Neural progenitor cell (in vitro differentiated cells): ENCODE results near the gene MBTPS1. TPM values are rescaled to one million over a fixed set of nuclear protein-coding genes. Genes with fewer than 3 reads are reported as not detected.

Experiments
- DNase-seq: peaks from one replicate; pipeline ENCODE4 v3.0.0-alpha.2; 2016; ENCODE audit warnings: low spot score
- H2AFZ ChIP-seq: fragments of 200-600 bp; sonication (generic); replicated peaks from 2 replicates; pipeline ENCODE4 v1.6.1; 2016; ENCODE audit warnings: antibody characterized with exemption
- H3F3A ChIP-seq: fragments of 200-600 bp; sonication (generic); 2 replicates; pipeline ENCODE4 v1.6.1; 2016; ENCODE audit warnings: antibody characterized with exemption, low read depth
- H3K27ac ChIP-seq: fragments of 200-600 bp; sonication (generic); 2 replicates; pipeline ENCODE4 v1.5.1; 2016; ENCODE audit warnings: mild to moderate bottlenecking
- H3K27me3 ChIP-seq: fragments of 200-600 bp; sonication (generic); 2 replicates; pipeline ENCODE4 v1.6.1; 2016; ENCODE audit warnings: mild to moderate bottlenecking, moderate library complexity
- H3K36me3 ChIP-seq: fragments of 200-600 bp; sonication (generic); 2 replicates; pipeline ENCODE4 v1.5.1; 2016
- H3K4me1 ChIP-seq: fragments of 200-600 bp; sonication (generic); 2 replicates; pipeline ENCODE4 v1.6.1; 2016; ENCODE audit warnings: mixed run types
- H3K4me2 ChIP-seq: fragments of 200-600 bp; sonication (generic); 2 replicates; pipeline ENCODE4 v1.6.1; 2016
- H3K4me3 ChIP-seq: fragments of 200-600 bp; sonication (generic); 2 replicates; pipeline ENCODE4 v1.5.1; 2016
- H3K79me2 ChIP-seq: fragments of 200-600 bp; sonication (generic); 2 replicates; pipeline ENCODE4 v1.6.1; 2016; ENCODE audit warnings: low read depth
- H3K9ac ChIP-seq: fragments of 200-600 bp; sonication (generic); 2 replicates; pipeline ENCODE4 v1.6.1; 2016
- H3K9me3 ChIP-seq: fragments of 200-600 bp; sonication (generic); 2 replicates; pipeline ENCODE4 v1.5.1; 2016; ENCODE audit warnings: low read depth
- H4K20me1 ChIP-seq: fragments of 200-600 bp; sonication (generic); 2 replicates; pipeline ENCODE4 v1.6.1; 2016; ENCODE audit warnings: low read depth
- H3K27ac Mint-ChIP-seq: 3 replicates; pipeline ENCODE4 v1.8.0; 2021; ENCODE audit warnings: mixed read lengths
- H3K27me3 Mint-ChIP-seq: 2 replicates; pipeline ENCODE4 v1.8.0; 2022; ENCODE audit warnings: low read depth, mild to moderate bottlenecking, inconsistent platforms, moderate library complexity, mixed read lengths; ENCODE audit not compliant: insufficient read depth
- H3K36me3 Mint-ChIP-seq: 3 replicates; pipeline ENCODE4 v1.8.0; 2021; ENCODE audit warnings: mixed read lengths
- H3K4me1 Mint-ChIP-seq: 3 replicates; pipeline ENCODE4 v1.8.0; 2021; ENCODE audit warnings: mixed read lengths
- H3K4me3 Mint-ChIP-seq: 3 replicates; pipeline ENCODE4 v1.8.0; 2021; ENCODE audit warnings: mild to moderate bottlenecking, moderate library complexity, mixed read lengths
- H3K9me3 Mint-ChIP-seq: 3 replicates; pipeline ENCODE4 v1.8.0; 2020; ENCODE audit warnings: mixed read lengths
- CTCF ChIP-seq: fragments of 200-600 bp; sonication (generic); IDR thresholded peaks from 2 replicates; pipeline ENCODE4 v1.5.1; 2017; ENCODE audit warnings: antibody characterized with exemption, mild to moderate bottlenecking
- EZH2 ChIP-seq: fragments of 200-600 bp; sonication (generic); IDR thresholded peaks from 2 replicates; pipeline ENCODE4 v1.6.1; 2017; ENCODE audit warnings: antibody characterized with exemption, mild to moderate bottlenecking, moderate library complexity
- EZH2phosphoT487 ChIP-seq: fragments of 200-600 bp; sonication (generic); IDR thresholded peaks from 2 replicates; pipeline ENCODE4 v1.6.1; 2017; ENCODE audit warnings: antibody characterized with exemption
- total RNA-seq: library from RNA; depleted of rRNA; stranded (reverse); fragments of >200 nt; gene quantifications from 2 replicates; pipeline ENCODE4 v1.2.3, GENCODE V29; 2015; ENCODE audit warnings: low replicate concordance

The MBTPS1 gene
- total RNA-seq, 1 donor from 2014 or later, result 52.3 TPM

- Histone ChIP-seq H3K4me3 (no peak overlapping the region), H3K27me3 (no peaks in the 10 kb centered on the region), H3K4me1 (peaks cover 56% of the 10 kb centered on the region), H2AFZ (no peak overlapping the region), H3K79me2 (no peaks in the 10 kb centered on the region), H4K20me1 (peaks cover 8% of the 10 kb centered on the region), H3K36me3 (no peaks in the 10 kb centered on the region), H3K9ac (no peak overlapping the region), H3K4me2 (peak overlapping the region; percentile 65), H3K9me3 (no peaks in the 10 kb centered on the region), H3K27ac (no peak overlapping the region), H3F3A (peaks cover 38% of the 10 kb centered on the region)
- peak overlapping the region; percentile 93 for H3K27ac Mint-ChIP-seq
- TF ChIP-seq EZH2phosphoT487 (no peak), EZH2 (no peak), CTCF (no peak)
- H3K27me3 Mint-ChIP-seq, result peaks cover 29% of the 10 kb centered on the region
- H3K4me3 Mint-ChIP-seq, result peak overlapping the region; percentile 48
- H3K4me1 Mint-ChIP-seq, result peaks cover 63% of the 10 kb centered on the region
- H3K9me3 Mint-ChIP-seq, result peaks cover 2% of the 10 kb centered on the region
- no peaks in the 10 kb centered on the region for H3K36me3 Mint-ChIP-seq
- peak; percentile 28 for DNase-seq
These were observed 73.8 kb downstream of the MBTPS1 start for GRCh38 chr16:84042879-84043485.

GRCh38 chr16:84042308-84042878 is 74.3 kb downstream of the MBTPS1 start, which contains the start of gene SLC38A8:
SLC38A8 (minus strand) TSS chr16:84042795; CDS start chr16:84042157, 638 bp downstream.
- H3K4me3 ChIP-seq, result no peak within 1 kb of the TSS
- Mint-ChIP-seq H3K27ac (peak within 1 kb of the TSS; percentile 93), H3K27me3 (peaks cover 31% of the 10 kb centered on the region), H3K36me3 (no peaks in the 10 kb centered on the region), H3K4me1 (peaks cover 60% of the 10 kb centered on the region), H3K4me3 (peak within 1 kb of the TSS; percentile 48), H3K9me3 (peaks cover 2% of the 10 kb centered on the region)
- no peak within 1 kb of the TSS for H3K9ac ChIP-seq
- H3K9me3 ChIP-seq, result no peaks in the 10 kb centered on the region
- no peaks in the 10 kb centered on the region for H3K36me3 ChIP-seq
- TF ChIP-seq EZH2, result no peak
- no peak for TF ChIP-seq EZH2phosphoT487
- TF ChIP-seq CTCF, result no peak
- H3K27ac ChIP-seq, result no peak within 1 kb of the TSS
- peak within 1 kb of the TSS; percentile 65 for H3K4me2 ChIP-seq
- no peak for DNase-seq
- H3K79me2 ChIP-seq, result no peaks in the 10 kb centered on the region
- peaks cover 35% of the 10 kb centered on the region for H3F3A ChIP-seq
- no peak within 1 kb of the TSS for H2AFZ ChIP-seq
- no peaks in the 10 kb centered on the region for H3K27me3 ChIP-seq
- H4K20me1 ChIP-seq, result peaks cover 8% of the 10 kb centered on the region
- H3K4me1 ChIP-seq, result peaks cover 55% of the 10 kb centered on the region

GRCh38 chr16:84041881-84042280 is 74.9 kb downstream of the MBTPS1 start:
- Histone ChIP-seq H3F3A (peaks cover 35% of the 10 kb centered on the region), H4K20me1 (peaks cover 8% of the 10 kb centered on the region), H3K9me3 (no peaks in the 10 kb centered on the region), H3K27me3 (no peaks in the 10 kb centered on the region), H3K79me2 (no peaks in the 10 kb centered on the region), H3K4me2 (peak overlapping the region; percentile 35), H3K4me3 (no peak overlapping the region), H3K36me3 (no peaks in the 10 kb centered on the region), H3K9ac (no peak overlapping the region), H3K27ac (no peak overlapping the region), H3K4me1 (peaks cover 55% of the 10 kb centered on the region), H2AFZ (no peak overlapping the region)
- Mint-ChIP-seq H3K27ac (peak overlapping the region; percentile 74), H3K9me3 (peaks cover 2% of the 10 kb centered on the region), H3K36me3 (no peaks in the 10 kb centered on the region), H3K4me1 (peaks cover 57% of the 10 kb centered on the region), H3K4me3 (no peak overlapping the region), H3K27me3 (peaks cover 29% of the 10 kb centered on the region)
- no peak for TF ChIP-seq CTCF
- DNase-seq, result no peak
